NCI-H510A treated with DMSO at 0.1 percent for 48 hours (cell line): ENCODE results near the gene WWTR1.

Source experiments
- DNase-seq: peaks from one replicate; lab custom pipeline; 2025; lab: John Stamatoyannopoulos, UW

The WWTR1 gene

DNA sequence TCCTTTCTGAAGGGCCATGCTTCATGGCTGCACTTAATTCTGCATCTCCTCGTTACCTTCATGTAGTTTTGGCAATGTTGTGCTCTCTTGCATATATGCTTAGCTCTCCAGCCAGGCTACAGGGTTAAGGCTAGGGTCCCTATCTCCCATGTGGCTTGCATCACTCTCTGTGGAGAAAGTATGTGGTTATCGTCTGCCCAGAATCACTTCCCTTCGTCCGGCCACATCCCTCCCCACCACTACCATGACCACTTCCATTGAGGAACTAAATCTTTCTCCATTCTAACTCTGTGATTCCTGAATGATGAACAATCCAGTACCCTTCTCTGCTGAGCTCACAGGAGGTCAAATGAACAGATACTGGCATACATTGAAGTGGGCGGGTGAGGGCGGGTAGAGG lies 34.0 kb downstream of the WWTR1 start:
- no peak for DNase-seq

GRCh38 chr3:149621218-149622005 lies 36.4 kb downstream of the WWTR1 start:
- DNase-seq: no peak

DNA sequence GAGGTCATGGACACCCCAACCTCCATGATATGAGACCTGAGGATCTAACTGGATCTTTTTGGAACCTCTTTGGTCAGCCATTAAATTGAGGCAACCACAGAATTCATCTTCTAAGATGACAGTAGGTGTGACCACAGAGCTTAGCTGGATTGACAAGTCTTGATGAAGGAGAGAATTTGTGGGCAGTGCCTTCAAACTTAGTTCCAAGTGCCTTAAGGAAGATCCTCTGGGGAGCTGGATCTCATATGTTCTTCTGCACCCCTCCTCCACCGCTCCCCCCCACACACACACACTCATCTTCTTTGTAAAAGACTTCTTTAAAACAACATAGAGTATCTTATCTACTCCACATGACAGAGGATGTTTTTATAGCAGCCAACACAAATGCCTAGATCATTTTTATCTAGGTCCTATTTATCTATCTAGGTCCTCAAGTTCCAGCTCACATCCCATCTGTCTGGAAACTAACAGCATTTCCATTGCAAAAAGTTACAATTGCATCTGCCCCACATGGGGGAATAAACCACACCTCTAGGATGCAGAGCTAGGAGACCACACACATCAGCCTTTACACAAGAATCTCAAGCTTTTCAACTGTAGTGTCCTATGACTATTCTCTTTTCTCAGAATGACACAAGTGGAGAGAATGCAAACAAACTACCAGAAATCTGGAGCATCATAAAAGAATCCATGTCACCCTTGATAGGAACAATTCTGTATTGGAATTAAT lies 37.4 kb downstream of the WWTR1 start:
- no peak for DNase-seq

GRCh38 chr3:149619136-149619535 lies 38.7 kb downstream of the WWTR1 start:
- DNase-seq: no peak

DNA sequence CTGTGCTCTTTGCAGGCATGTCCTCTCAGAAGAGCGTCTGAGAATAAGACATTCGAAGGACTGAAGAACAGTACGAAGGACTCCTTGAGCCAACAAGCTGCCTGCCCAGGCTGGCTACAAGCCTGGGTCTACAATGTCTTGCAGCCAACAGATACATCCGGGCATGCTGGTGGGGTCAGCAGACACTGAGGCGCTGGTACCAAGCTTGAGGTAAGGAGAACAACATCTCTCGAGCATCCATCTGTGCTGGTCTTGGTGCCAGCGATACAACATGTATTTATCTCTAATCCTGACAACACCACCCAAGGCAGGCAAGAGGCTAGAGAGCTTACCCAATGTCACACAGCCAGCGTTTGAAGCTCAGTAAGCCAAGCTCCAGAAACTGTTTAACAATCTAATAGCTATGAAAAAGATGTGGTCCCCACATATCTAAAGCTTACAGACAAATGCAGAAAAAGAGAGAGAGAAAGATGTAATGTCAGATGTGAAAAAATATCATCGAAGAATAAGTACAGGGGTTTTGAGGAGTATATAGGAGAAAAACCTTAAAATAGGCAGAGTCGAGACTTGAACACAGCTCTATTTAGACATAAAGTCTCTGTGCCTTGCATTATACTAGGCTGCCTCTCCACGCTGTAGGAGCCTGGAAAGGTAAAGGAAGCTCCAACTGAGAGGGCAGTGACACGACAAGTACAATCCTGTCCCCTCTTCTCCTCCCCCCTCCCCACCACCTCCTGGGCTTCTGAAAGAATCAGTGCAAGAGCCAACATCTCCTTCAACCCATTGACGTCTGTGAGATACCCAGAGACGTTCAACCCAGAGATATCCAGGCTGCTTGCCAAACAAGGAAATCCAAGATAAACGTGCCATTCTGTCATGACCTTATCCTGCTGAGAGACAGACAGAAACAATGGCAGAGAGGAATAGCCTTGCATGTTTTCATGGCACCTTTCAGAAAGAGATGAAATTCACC lies 39.4 kb downstream of the WWTR1 start:
- no peak for DNase-seq

DNA sequence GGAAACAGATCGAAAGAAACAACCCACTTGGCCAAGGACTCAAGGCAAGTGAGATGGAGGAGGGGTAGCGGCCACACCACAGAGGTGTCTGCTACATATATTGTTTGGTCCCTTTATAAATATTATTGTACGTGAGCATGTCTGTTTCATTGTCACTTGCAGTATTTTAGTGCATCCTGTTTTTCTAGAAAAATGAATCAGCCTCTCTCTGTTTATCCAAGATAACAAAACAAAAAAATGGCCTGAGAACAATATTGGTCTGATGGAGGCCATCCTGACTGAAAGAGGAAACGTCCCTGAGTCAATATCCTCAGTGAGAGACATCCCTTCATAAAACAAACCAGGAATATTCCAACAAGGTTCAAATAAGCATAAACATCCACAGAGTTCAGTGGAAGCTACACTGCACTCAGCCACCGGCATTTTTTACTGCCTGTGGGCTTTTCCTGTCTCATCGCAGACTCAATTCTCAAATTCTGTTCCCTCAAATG lies 42.0 kb downstream of the WWTR1 start:
- DNase-seq: no peak

GRCh38 chr3:149613988-149614387 lies 43.8 kb downstream of the WWTR1 start:
- DNase-seq: no peak

DNA sequence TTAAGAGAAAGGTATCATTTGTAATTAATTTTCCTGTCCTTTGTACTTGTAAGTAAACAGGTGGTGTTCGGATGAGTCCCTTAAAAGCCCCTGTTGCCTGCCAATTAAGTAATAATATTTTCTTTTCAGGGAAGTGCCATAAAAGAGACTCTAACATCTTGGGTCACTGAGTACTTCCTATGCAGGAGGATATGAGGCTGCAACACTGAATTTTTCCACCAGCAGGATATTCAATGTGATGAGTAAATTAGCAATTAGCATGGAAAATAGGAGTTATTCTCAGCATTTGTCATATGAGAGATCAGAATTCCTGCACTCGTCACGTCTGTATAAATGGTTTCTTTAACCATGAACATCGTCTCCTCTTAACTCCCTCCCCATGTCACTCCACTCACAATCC lies 45.4 kb downstream of the WWTR1 start:
- DNase-seq: no peak

GRCh38 chr3:149611149-149611548 lies 46.7 kb downstream of the WWTR1 start:
- no peak for DNase-seq

DNA sequence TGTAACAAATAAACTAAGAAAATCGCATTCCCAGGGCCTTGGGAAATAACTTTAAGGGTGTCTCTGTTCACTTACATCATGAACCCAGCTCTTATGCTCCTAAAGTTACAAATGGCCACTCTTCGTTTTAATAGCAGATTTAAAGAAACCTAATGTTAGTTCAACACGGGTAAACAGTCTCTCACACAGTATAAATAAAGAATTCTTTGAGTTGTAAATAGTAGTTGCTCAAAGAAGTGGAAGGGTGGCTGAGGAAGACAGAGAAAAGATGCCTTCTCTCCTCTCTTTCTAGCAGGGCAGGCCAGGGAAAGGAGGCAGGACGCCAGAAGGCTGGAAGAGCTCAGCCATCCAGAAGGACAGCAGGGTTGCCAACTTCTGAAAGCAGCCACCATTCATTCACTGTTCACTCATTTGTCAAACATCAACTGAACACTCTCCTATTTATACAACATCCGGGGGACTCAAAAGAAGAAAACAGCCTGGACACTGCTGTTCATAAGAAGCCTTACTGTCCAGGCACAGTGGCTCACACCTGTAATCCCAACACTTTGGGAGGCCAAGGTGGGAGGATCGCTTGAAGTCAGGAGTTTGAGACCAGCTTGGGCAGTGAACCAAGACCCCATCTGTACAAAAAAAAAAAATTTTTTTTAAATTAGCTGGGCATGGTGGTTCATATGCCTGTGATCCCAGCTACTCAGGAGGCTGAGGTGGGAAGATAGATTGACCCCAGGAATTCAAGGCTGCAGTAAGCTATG lies 47.3 kb downstream of the WWTR1 start:
- no peak for DNase-seq

GRCh38 chr3:149609595-149609994 lies 48.2 kb downstream of the WWTR1 start:
- DNase-seq: no peak

DNA sequence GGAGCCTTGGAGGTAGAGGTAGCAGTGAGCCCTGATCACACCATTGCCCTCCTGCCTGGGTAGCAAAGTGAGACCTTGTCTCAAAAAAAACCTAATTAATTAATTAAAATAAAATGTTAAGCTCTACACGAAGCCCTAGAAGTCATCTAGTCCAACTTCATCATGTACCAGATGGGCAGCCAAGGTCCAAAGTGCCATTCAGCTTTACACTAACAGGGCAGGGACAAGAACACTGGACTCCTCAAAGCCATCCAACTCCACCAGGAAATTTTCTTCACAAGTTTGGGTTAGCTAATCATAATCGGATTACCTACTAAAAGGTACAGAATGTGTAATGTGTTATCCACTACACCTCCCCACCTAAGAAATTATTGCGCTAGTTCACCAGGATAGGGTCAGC lies 48.8 kb downstream of the WWTR1 start:
- DNase-seq: no peak

DNA sequence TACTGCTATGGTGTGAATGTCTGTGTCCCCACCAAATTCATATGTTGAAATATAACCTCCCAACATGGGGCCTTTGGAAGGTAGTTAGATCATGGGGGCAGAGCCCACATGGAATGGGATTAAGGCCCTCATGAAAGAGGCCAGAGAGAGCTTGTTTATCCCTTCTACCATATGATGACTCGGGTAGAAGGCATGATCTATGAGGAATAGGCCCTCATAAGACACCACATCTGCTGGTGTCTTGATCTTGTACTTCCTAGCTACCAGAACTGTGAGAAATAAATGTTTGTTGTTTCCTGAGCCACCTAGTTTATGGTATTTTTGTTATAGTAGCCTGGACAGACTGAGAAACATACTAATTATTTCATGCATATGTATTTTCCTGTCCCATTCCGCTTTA lies 51.9 kb downstream of the WWTR1 start:
- DNase-seq: no peak

DNA sequence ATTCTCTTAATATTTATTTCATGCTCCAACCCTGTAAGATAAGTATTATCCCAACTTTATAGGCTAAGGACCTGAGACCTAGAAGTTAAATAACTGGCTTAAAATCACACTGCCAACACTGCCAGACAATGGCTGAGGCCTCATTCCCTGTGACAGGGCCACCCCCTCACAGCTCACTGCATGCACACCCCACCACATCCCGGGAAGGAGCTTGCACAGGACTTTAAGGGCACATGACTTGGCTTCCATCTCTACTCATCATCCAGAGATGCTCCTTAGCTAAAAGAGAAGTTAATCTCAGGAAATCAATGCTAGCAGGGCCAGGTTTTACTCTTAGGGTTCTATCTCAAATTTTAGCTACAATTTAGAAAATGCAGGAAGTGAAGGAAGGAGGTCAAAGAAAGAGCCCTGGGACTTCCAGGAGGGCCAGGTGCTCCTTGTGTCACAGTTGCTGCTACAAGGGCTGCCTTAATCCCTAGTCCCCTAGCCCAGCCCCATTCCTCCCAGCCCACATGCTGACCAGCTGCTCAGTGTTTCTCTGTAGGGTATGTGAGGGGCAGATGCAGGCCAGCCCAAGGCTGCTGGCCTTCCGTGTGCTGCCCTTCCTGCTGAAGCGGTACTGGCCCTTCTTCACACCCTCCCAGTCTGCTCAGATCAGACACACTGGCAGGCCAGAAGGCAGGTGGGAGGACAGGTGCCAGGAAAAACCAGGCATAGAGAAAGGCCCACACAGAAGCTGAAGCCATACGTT lies 53.5 kb downstream of the WWTR1 start:
- no peak for DNase-seq

DNA sequence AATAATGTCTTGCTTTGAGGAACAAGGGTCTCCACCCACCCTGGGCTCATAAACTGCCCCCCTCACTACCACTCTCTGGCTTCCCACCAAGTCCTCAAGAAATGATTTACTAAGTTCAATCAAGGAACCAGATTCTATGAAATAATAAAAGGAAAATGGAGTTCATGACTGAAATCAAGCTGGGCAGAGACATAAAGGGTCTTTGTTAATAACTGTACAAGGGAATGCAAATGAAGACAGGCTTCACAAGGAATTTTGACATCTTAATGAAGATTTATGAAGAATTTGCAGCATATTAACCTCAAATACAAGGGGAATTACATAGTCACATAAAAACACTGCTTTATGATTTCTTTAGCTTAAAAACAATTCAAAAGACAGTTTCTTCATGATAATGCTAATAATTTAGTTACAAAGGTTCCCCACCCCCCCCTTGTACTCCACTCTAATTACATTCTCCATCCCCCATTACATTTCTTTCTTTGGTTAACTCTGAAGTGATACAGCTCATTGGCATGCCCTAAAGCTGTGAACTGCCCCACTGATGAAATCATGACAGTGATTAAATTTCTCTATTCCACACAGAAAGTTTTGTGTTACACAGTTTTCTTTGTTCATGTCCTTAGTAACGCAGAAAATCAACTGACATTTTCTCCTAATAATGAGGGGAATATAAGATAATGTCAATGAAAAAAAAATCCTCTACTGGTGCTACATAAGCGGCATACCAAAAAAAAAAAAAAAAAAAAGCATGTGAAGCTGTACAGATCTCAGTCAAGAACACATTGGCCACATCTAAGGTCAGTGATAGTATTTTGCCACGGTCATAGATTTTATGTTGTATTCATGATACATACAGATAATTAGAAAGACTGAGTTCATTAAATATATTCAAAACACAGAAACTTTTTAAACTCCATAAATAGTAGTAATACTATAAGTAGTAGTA lies 54.4 kb downstream of the WWTR1 start:
- DNase-seq: no peak

- DNase-seq: no peak
Measured at GRCh38 chr3:149600634-149601033, 57.2 kb downstream of the WWTR1 start.

- no peak for DNase-seq
Measured at GRCh38 chr3:149599236-149599635, 58.6 kb downstream of the WWTR1 start.

GRCh38 chr3:149596134-149596770 lies 61.6 kb downstream of the WWTR1 start:
- DNase-seq: no peak
